HuH-7 (cell line): Measurements from ENCODE around the gene CTRB2.

Source experiments
- DNase-seq: peaks from one replicate; pipeline ENCODE4 v3.0.0; 2011; ENCODE audit warnings: low spot score

Gene CTRB2

GRCh38 chr16:75160386-75160785, 46.6 kb downstream of the CTRB2 start:
- no peak for DNase-seq
